WTC11 (cell line): ENCODE data around the gene MISFA. TPM values are rescaled to one million over a fixed set of nuclear protein-coding genes. Genes with fewer than 3 reads are reported as not detected.

Experiments
- ATAC-seq: fragments of 200-7000 bp; cut with Tn5 transposase; 2 replicates; pipeline ENCODE4 v1.10.0; 2021; ENCODE audit warnings: mild to moderate bottlenecking, moderate library complexity
- CTCF ChIA-PET: fragments of 300-600 bp; sonication (Branson Sonifier 250); formaldehyde crosslinking; loops from one replicate; lab custom pipeline; 2021; ENCODE audit warnings: antibody characterized with exemption; lab: Charles Lee
- POLR2A ChIA-PET: fragments of 350-600 bp; sonication (Branson Sonifier 250); formaldehyde crosslinking; loops from one replicate; lab custom pipeline; 2021; ENCODE audit warnings: antibody characterized with exemption; lab: Charles Lee
- DNase-seq: peaks from one replicate; pipeline ENCODE4 v3.0.0; 2021; ENCODE audit warnings: low spot score
- H3K27ac Mint-ChIP-seq: 2 replicates; pipeline ENCODE4 v1.8.0; 2021; ENCODE audit warnings: mixed read lengths
- H3K27me3 Mint-ChIP-seq: 2 replicates; pipeline ENCODE4 v1.8.0; 2021; ENCODE audit warnings: low read depth, mild to moderate bottlenecking, moderate library complexity, mixed read lengths
- H3K36me3 Mint-ChIP-seq: 2 replicates; pipeline ENCODE4 v1.8.0; 2021; ENCODE audit warnings: mixed read lengths
- H3K4me1 Mint-ChIP-seq: 2 replicates; pipeline ENCODE4 v1.8.0; 2022; ENCODE audit warnings: mixed read lengths
- H3K4me3 Mint-ChIP-seq: 2 replicates; pipeline ENCODE4 v1.8.0; 2021; ENCODE audit warnings: mild to moderate bottlenecking, moderate library complexity, mixed read lengths
- H3K9me3 Mint-ChIP-seq: 2 replicates; pipeline ENCODE4 v1.8.0; 2021; ENCODE audit warnings: mixed read lengths
- ARID4B ChIP-seq: sonication (generic); formaldehyde crosslinking; IDR thresholded peaks from 2 replicates; pipeline ENCODE4 v1.8.0; 2023; ENCODE audit warnings: missing genetic modification reagents, mild to moderate bottlenecking, borderline replicate concordance
- EMX1 ChIP-seq: fragments of 250-450 bp; sonication (Bioruptor Pico); IDR thresholded peaks from 2 replicates; pipeline ENCODE4 v1.8.0; 2021; ENCODE audit warnings: mild to moderate bottlenecking
- ESRRA ChIP-seq: sonication (generic); formaldehyde crosslinking; IDR thresholded peaks from 2 replicates; pipeline ENCODE4 v1.8.1; 2022; ENCODE audit warnings: mild to moderate bottlenecking, missing genetic modification reagents, borderline replicate concordance
- IRF1 ChIP-seq: sonication (generic); formaldehyde crosslinking; IDR thresholded peaks from 2 replicates; pipeline ENCODE4 v1.8.0; 2023; ENCODE audit warnings: missing genetic modification reagents
- KAT7 ChIP-seq: sonication (generic); formaldehyde crosslinking; IDR thresholded peaks from 2 replicates; pipeline ENCODE4 v1.8.1; 2023; ENCODE audit warnings: missing genetic modification reagents, mild to moderate bottlenecking, borderline replicate concordance
- NR2C2 ChIP-seq: sonication (generic); formaldehyde crosslinking; IDR thresholded peaks from 2 replicates; pipeline ENCODE4 v1.8.0; 2022; ENCODE audit warnings: mild to moderate bottlenecking, missing genetic modification reagents
- OVOL2 ChIP-seq: fragments of 250-450 bp; sonication (Bioruptor Pico); IDR thresholded peaks from 2 replicates; pipeline ENCODE4 v1.9.0; 2021; ENCODE audit warnings: mild to moderate bottlenecking, borderline replicate concordance
- RELA ChIP-seq: sonication (generic); formaldehyde crosslinking; IDR thresholded peaks from 2 replicates; pipeline ENCODE4 v1.8.1; 2022; ENCODE audit warnings: missing genetic modification reagents, mild to moderate bottlenecking, borderline replicate concordance
- STAT6 ChIP-seq: sonication (generic); formaldehyde crosslinking; conservative IDR thresholded peaks from 2 replicates; pipeline ENCODE4 v1.8.1; 2023; ENCODE audit warnings: mild to moderate bottlenecking, low read depth, missing genetic modification reagents, moderate library complexity
- TCF7 ChIP-seq: sonication (generic); formaldehyde crosslinking; IDR thresholded peaks from 2 replicates; pipeline ENCODE4 v1.8.0; 2022; ENCODE audit warnings: mild to moderate bottlenecking, low read depth, missing genetic modification reagents, moderate library complexity
- USF2 ChIP-seq: sonication (generic); formaldehyde crosslinking; IDR thresholded peaks from 2 replicates; pipeline ENCODE4 v1.8.1; 2023; ENCODE audit warnings: mild to moderate bottlenecking, missing genetic modification reagents, moderate library complexity
- ZNF263 ChIP-seq: sonication (generic); formaldehyde crosslinking; IDR thresholded peaks from 2 replicates; pipeline ENCODE4 v1.8.1; 2022; ENCODE audit warnings: low read depth, mild to moderate bottlenecking, moderate library complexity, missing genetic modification reagents
- ZNF416 ChIP-seq: fragments of 250-450 bp; sonication (Bioruptor Pico); IDR thresholded peaks from 2 replicates; pipeline ENCODE4 v1.9.0; 2021; ENCODE audit warnings: mild to moderate bottlenecking, inconsistent platforms
- ZNF512 ChIP-seq: sonication (generic); formaldehyde crosslinking; IDR thresholded peaks from 2 replicates; pipeline ENCODE4 v1.8.1; 2022; ENCODE audit warnings: missing genetic modification reagents, borderline replicate concordance
- total RNA-seq: library from RNA; stranded (reverse); gene quantifications from 3 replicates; pipeline ENCODE4 v1.2.3, GENCODE V29; 2021
- TF ChIP-seq, protein P1 (sequence below): sonication (generic); formaldehyde crosslinking; IDR thresholded peaks from 2 replicates; pipeline ENCODE4 v1.8.0; 2022; ENCODE audit warnings: missing genetic modification reagents
- TF ChIP-seq, protein P2 (sequence below): sonication (generic); formaldehyde crosslinking; IDR thresholded peaks from 2 replicates; pipeline ENCODE4 v1.8.1; 2022; ENCODE audit warnings: mild to moderate bottlenecking, moderate library complexity, missing genetic modification reagents
- TF ChIP-seq, protein P3 (sequence below): sonication (generic); formaldehyde crosslinking; IDR thresholded peaks from 2 replicates; pipeline ENCODE4 v1.8.0; 2022; ENCODE audit warnings: mild to moderate bottlenecking, missing genetic modification reagents

Gene MISFA
- total RNA-seq, 1 experiment from 2014 or later = 3.2 TPM

DNA sequence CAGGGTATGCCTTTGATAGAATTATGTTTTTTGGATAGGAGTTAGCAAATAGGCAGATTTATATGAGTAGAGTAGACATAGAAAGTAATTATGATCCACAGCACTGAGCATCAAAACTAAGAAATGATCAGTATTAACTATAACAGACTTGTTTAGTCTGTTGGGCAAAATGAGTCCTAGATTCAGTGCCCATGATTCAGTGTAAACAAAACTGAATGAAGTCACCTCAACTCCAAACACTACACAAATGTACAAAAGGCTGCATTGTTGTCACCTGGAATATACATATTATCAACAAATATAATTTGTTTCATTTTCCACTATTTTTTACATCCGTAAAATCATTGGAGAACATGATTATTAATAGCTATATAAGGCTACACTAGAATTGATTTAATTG, 17.8 kb upstream of the MISFA start (continued):
- TF ChIP-seq, protein P1, sequence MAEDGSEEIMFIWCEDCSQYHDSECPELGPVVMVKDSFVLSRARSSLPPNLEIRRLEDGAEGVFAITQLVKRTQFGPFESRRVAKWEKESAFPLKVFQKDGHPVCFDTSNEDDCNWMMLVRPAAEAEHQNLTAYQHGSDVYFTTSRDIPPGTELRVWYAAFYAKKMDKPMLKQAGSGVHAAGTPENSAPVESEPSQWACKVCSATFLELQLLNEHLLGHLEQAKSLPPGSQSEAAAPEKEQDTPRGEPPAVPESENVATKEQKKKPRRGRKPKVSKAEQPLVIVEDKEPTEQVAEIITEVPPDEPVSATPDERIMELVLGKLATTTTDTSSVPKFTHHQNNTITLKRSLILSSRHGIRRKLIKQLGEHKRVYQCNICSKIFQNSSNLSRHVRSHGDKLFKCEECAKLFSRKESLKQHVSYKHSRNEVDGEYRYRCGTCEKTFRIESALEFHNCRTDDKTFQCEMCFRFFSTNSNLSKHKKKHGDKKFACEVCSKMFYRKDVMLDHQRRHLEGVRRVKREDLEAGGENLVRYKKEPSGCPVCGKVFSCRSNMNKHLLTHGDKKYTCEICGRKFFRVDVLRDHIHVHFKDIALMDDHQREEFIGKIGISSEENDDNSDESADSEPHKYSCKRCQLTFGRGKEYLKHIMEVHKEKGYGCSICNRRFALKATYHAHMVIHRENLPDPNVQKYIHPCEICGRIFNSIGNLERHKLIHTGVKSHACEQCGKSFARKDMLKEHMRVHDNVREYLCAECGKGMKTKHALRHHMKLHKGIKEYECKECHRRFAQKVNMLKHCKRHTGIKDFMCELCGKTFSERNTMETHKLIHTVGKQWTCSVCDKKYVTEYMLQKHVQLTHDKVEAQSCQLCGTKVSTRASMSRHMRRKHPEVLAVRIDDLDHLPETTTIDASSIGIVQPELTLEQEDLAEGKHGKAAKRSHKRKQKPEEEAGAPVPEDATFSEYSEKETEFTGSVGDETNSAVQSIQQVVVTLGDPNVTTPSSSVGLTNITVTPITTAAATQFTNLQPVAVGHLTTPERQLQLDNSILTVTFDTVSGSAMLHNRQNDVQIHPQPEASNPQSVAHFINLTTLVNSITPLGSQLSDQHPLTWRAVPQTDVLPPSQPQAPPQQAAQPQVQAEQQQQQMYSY = no peak
- TF ChIP-seq, protein P2, sequence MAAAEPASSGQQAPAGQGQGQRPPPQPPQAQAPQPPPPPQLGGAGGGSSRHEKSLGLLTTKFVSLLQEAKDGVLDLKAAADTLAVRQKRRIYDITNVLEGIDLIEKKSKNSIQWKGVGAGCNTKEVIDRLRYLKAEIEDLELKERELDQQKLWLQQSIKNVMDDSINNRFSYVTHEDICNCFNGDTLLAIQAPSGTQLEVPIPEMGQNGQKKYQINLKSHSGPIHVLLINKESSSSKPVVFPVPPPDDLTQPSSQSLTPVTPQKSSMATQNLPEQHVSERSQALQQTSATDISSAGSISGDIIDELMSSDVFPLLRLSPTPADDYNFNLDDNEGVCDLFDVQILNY (CRISPR knock-in tag) = no peak
- TF ChIP-seq, protein P3, sequence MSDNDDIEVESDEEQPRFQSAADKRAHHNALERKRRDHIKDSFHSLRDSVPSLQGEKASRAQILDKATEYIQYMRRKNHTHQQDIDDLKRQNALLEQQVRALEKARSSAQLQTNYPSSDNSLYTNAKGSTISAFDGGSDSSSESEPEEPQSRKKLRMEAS = no peak
- TF ChIP-seq STAT6 (CRISPR knock-in tag) (no peak), OVOL2 (no peak), TCF7 (CRISPR knock-in tag) (no peak), ZNF263 (CRISPR knock-in tag) (no peak), ZNF512 (CRISPR knock-in tag) (no peak), NR2C2 (CRISPR knock-in tag) (no peak)

- DNase-seq = peak; percentile 87
- Mint-ChIP-seq H3K4me3 (no peak within 1 kb of the TSS), H3K9me3 (no peaks in the 10 kb centered on the region), H3K4me1 (no peaks in the 10 kb centered on the region), H3K27me3 (no peaks in the 10 kb centered on the region), H3K36me3 (no peaks in the 10 kb centered on the region), H3K27ac (no peak within 1 kb of the TSS)
- ATAC-seq = peak; percentile 90
- POLR2A ChIA-PET = interaction anchor here (1.0 to 1.7 kb wide), 4 partner anchors 45 to 62 kb away, joined by 3 to 6 read pairs (median 4); partner anchors contain the start of genes SPTY2D1 and TSG101
- CTCF ChIA-PET = interaction anchor here (1.5 kb wide), 1 partner anchor 49 kb away, joined by 4 read pairs; no protein-coding TSS in a partner anchor
- TF ChIP-seq ESRRA (CRISPR knock-in tag) (no peak), IRF1 (CRISPR knock-in tag) (no peak), KAT7 (CRISPR knock-in tag) (no peak), ZNF416 (CRISPR knock-in tag) (no peak), USF2 (CRISPR knock-in tag) (no peak), RELA (CRISPR knock-in tag) (0 out of 2 replicates have a peak, but pooled peaks have one; percentile 35), EMX1 (CRISPR knock-in tag) (no peak), ARID4B (0 out of 2 replicates have a peak, but pooled peaks have one; percentile 41)
These were observed 11.0 kb upstream of the MISFA start, which contains the start of gene UEVLD for GRCh38 chr11:18588297-18589252. Gene UEVLD (minus strand): TSS chr11:18588734. CDS start chr11:18588654, 80 bp downstream.
